ENCODE results near the gene DDX42. TPM values are rescaled to one million over a fixed set of nuclear protein-coding genes. Genes with fewer than 3 reads are reported as not detected.

The DDX42 gene
- total RNA-seq, 4 donors from 2014 or later = 56.9 to 222 (median 84.9) TPM

DNA sequence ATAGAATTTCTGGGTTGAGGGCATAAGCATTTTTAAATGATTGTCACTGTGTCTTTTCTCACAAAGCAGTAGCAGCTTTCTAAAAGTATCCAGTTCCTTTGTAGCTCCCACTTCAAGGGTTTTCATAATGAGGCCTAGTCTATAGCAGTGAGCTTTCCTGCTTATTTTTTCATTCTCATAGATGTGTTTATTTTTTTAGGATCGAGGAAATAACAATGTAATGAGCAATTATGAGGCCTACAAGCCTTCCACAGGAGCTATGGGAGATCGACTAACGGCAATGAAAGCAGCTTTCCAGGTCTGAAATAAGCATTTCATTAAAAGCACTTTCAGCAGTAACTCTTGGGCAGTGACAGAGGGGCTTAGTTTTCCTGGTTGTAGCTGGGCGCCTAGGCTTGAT is 42.7 kb downstream of the DDX42 start:
- 93% methylated on average over 4 of the region's 4 CpGs for WGBS
- DNase-seq (ENCODE audit: low spot score in 2 of 2) = no peak
- no peak overlapping the region for H3K27ac ChIP-seq
- TF ChIP-seq EP300 (IDR thresholded peaks at IDR 0.05) (no peak), POLR2AphosphoS5 (IDR thresholded peaks at IDR 0.05) (no peak), POLR2A (IDR thresholded peaks at IDR 0.05) (no peak)
- TF ChIP-seq, protein P1, sequence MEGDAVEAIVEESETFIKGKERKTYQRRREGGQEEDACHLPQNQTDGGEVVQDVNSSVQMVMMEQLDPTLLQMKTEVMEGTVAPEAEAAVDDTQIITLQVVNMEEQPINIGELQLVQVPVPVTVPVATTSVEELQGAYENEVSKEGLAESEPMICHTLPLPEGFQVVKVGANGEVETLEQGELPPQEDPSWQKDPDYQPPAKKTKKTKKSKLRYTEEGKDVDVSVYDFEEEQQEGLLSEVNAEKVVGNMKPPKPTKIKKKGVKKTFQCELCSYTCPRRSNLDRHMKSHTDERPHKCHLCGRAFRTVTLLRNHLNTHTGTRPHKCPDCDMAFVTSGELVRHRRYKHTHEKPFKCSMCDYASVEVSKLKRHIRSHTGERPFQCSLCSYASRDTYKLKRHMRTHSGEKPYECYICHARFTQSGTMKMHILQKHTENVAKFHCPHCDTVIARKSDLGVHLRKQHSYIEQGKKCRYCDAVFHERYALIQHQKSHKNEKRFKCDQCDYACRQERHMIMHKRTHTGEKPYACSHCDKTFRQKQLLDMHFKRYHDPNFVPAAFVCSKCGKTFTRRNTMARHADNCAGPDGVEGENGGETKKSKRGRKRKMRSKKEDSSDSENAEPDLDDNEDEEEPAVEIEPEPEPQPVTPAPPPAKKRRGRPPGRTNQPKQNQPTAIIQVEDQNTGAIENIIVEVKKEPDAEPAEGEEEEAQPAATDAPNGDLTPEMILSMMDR (IDR thresholded peaks at IDR 0.05) = no peak
- no peaks in the 10 kb centered on the region for H3K4me1 ChIP-seq
- no peaks in the 10 kb centered on the region for H3K9me3 ChIP-seq
- H3K4me3 ChIP-seq = no peak overlapping the region
- no peaks in the 10 kb centered on the region for H3K27me3 ChIP-seq
- peaks cover 100% of the 10 kb centered on the region for H3K36me3 ChIP-seq

DNA sequence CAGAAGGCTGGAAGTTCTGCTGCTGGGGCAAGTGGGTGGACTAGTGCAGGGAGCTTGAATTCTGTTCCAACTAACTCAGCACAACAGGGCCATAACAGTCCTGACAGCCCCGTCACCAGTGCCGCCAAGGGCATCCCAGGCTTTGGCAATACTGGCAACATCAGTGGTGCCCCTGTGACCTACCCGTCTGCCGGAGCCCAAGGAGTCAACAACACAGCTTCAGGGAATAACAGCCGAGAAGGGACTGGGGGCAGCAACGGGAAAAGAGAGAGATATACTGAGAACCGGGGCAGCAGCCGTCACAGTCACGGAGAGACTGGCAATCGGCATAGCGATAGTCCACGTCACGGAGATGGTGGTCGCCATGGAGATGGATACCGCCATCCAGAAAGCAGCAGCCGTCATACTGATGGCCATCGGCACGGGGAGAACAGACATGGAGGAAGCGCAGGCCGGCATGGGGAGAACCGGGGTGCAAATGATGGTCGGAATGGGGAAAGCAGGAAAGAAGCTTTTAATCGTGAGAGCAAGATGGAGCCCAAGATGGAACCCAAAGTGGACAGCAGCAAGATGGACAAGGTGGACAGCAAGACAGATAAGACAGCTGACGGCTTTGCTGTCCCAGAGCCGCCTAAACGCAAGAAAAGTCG is 43.9 kb downstream of the DDX42 start:
- TF ChIP-seq, protein P1 (IDR thresholded peaks at IDR 0.05) = no peak
- TF ChIP-seq POLR2AphosphoS5 (IDR thresholded peaks at IDR 0.05) = no peak
- no peak for TF ChIP-seq EP300 (IDR thresholded peaks at IDR 0.05)
- no peak for TF ChIP-seq POLR2A (IDR thresholded peaks at IDR 0.05)

DNA sequence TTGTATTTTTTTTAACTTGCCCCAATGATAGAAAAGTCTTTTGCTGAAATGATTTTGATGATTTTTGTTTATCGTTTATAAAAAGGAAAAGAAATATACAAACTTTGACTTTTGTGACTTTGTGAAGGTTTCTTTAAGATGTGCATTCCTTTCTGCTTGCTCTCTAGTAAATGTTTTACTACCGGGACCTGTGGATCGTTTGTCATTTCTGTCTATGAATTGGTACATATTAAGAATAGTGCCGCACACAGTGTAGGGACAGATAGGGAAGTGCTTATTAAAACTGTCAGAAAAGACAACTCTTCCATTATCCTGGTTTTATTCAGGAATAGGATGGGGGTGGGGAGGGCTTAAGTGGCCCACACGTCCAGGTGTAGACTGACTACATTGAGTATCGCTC is 45.2 kb downstream of the DDX42 start:
- no peak for DNase-seq (ENCODE audit: low spot score in 2 of 2)
- no peak overlapping the region for H3K27ac ChIP-seq
- TF ChIP-seq POLR2A (IDR thresholded peaks at IDR 0.05) (no peak), POLR2AphosphoS5 (IDR thresholded peaks at IDR 0.05) (no peak), EP300 (IDR thresholded peaks at IDR 0.05) (no peak)
- TF ChIP-seq, protein P1 (IDR thresholded peaks at IDR 0.05) = no peak
- H3K4me1 ChIP-seq = no peaks in the 10 kb centered on the region
- no peak overlapping the region for H3K4me3 ChIP-seq
- no peaks in the 10 kb centered on the region for H3K27me3 ChIP-seq
- H3K9me3 ChIP-seq = no peaks in the 10 kb centered on the region
- 72% methylated on average over 6 of the region's 6 CpGs for WGBS
- H3K36me3 ChIP-seq = peaks cover 100% of the 10 kb centered on the region

More for the DNA sequence above, 43.9 kb downstream of the DDX42 start:
- no peaks in the 10 kb centered on the region for H3K4me1 ChIP-seq
- H3K27ac ChIP-seq = no peak overlapping the region
- H3K27me3 ChIP-seq = no peaks in the 10 kb centered on the region
- WGBS = 94% methylated on average over 27 of the region's 27 CpGs
- H3K4me3 ChIP-seq = no peak overlapping the region
- H3K9me3 ChIP-seq = no peaks in the 10 kb centered on the region
- DNase-seq (ENCODE audit: low spot score in 2 of 2) = no peak
- H3K36me3 ChIP-seq = peaks cover 100% of the 10 kb centered on the region

DNA sequence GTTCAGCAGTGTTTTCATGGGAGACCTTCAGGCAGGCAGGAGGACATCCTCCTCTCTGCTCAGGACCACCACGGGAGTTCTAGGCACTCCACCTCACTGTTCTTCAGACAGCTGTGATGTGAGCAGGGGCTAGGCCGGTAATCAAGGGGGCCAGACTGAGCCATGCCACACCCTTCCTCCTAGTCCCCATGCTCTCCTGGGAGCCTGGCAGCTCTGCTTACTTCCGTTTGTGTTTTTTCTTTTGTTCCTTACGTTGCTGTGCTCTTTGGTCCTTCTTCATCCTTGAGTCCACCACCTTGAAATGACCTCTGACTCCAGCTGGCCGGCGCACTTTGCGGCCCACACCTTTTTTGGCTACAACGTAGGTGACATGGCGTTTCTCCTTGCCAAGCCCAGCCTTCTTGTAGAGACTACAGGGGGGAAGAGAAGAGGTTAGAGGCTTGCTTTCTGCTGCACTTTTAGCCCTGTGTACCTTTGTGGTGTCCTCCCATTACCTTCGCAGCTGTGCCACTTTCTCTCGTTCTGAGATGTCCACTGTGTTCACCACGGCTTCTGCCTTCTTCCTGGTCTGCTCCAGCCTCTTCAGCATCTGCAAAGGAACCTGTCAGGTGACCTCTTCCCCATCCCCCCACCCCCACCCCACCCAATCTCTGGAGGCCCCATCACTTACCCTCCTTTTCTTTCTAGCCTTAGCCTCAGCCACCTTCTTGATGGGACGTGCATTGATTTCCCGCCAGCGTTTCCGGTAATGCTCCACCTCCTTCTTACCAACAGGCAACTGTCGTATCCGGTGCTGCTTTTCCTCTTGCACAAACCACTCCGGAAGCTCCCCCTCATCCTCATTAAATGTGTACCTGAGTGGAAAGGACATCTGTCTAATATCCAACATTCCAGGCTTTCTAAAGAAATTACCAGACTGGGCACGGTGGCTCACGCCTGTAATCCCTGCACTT is 45.9 kb downstream of the DDX42 start:
- TF ChIP-seq, protein P1 (IDR thresholded peaks at IDR 0.05) = no peak
- no peak for TF ChIP-seq POLR2AphosphoS5 (IDR thresholded peaks at IDR 0.05)
- no peak for TF ChIP-seq EP300 (IDR thresholded peaks at IDR 0.05)
- TF ChIP-seq POLR2A (IDR thresholded peaks at IDR 0.05) = no peak
- WGBS = 73% methylated on average over 21 of the region's 21 CpGs
- H3K9me3 ChIP-seq = no peaks in the 10 kb centered on the region
- H3K4me3 ChIP-seq = no peak overlapping the region
- H3K27ac ChIP-seq = no peak overlapping the region
- DNase-seq (ENCODE audit: low spot score in 2 of 2) = no peak
- no peaks in the 10 kb centered on the region for H3K4me1 ChIP-seq
- peaks cover 100% of the 10 kb centered on the region for H3K36me3 ChIP-seq
- H3K27me3 ChIP-seq = no peaks in the 10 kb centered on the region

All from suprapubic skin (tissue), 4 donors.